HG03354 (cell line): ENCODE results near the gene PELI1.
A peak's percentile ranks its signal among the peaks of the same experiment; 100 is the strongest.
"Not testable (repeated sequence)": the region's sequence is repeated elsewhere in the genome, so short reads cannot be mapped to it uniquely, and the experiment has no call there.

Source experiments
- ATAC-seq: cut with Tn5 transposase; IDR thresholded peaks from one replicate; pipeline ENCODE4 v1.9.1; 2021; ENCODE audit warnings: mild to moderate bottlenecking; ENCODE audit not compliant: unreplicated experiment, poor library complexity, severe bottlenecking

Gene PELI1

DNA sequence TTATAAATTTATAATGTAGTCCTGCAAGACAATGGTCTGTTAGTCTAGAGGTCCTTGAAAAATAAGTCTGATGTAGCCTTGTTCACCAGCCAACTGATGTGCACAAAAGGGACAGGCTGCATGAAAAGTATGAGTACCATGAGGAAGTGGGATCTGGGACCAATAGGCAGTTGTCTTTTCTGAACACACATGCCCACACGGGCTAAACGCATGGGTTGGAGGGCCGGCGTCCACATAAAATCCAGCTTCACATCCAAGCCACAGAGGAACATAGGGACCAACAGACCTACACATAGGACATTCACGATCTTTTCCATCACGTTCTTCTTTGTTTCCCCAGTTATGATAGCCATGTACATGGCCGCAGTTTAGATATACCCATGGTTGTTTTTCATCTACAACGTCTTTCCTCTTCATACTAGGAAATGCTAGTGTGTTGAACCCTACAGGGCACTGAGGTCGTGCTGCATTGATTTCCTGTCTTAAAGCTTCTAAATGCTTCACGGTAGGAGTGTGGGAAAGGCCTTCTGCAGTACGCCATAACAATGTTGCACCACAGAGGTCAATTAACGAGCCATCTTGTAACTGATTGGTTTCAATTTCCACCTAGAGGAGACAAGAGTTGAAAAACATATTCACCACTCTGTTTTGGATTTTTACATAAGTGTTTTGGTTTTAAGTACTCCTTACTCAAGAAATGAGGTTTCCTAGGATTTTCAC, 49.4 kb downstream of the PELI1 start:
- no peak for ATAC-seq

GRCh38 chr2:64093341-64093740, 50.9 kb downstream of the PELI1 start:
- no peak for ATAC-seq

- ATAC-seq = peak; percentile 54
Observed at GRCh38 chr2:64092502-64092901, 51.7 kb downstream of the PELI1 start.

GRCh38 chr2:64090264-64090663, 54.0 kb downstream of the PELI1 start:
- ATAC-seq = no peak

- ATAC-seq = peak; percentile 57
Observed at GRCh38 chr2:64086347-64087082, 57.7 kb downstream of the PELI1 start.

- no peak for ATAC-seq
Observed at GRCh38 chr2:64085936-64086335, 58.3 kb downstream of the PELI1 start.

DNA sequence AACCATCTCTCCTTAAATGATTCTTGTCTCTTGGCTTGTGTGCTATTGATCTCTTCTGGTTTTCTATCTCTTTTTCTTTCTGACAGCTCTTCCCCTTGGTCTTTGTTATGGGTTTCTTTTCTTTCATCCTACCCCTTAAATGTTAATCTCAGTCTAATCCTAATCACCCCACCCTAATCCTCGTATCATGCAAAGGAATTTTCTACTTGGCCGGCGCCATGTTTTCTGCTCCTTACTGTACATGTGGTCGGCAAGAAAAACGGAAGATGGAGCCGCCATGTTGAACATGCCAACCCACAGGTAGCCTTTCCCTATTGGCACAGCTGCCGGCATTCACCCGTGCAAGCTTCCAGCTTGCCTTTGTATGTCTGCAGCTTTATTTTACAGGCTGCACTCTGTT, 63.2 kb downstream of the PELI1 start:
- ATAC-seq = no peak

- ATAC-seq = no peak
Observed at GRCh38 chr2:64080179-64080578, 64.0 kb downstream of the PELI1 start.

DNA sequence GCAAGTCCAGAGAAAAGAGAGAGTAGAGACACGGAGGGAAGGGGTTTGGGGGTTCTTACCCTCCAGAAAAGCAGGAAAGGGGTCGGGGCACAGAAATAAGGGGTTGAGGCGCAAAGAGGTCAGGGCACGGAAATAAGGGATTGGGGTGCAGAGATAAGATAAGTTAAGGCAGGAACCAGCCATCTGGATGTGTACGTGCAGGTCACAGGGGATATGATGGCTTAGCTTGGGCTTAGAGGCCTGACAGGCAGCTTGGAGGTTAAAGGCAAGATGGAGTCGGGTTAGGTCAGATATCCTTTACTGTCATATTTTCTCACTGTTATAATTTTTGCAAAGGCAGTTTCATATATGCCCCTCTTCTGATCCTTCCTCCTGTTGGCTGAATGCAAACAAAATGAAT, 64.5 kb downstream of the PELI1 start:
- ATAC-seq = not testable (repeated sequence)

DNA sequence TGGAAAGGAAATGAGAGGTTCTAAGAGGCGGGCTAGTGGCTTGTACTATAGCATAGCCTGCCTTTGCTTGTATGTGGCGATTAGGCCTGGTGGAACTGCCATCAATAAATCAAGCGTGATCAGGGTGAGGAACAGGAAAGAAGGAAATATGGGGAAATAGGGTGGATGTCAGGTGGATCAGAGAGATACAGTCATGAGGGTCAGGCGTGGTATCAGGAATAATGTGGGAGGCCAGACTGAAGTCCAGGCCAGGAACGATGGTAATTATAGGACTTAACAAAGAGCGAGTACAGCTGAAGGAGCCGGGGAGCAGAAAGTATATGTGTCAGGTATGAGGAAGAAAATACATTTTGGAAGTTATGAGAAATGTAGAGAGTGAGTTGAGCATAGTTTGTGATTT, 67.4 kb downstream of the PELI1 start:
- ATAC-seq = not testable (repeated sequence)

DNA sequence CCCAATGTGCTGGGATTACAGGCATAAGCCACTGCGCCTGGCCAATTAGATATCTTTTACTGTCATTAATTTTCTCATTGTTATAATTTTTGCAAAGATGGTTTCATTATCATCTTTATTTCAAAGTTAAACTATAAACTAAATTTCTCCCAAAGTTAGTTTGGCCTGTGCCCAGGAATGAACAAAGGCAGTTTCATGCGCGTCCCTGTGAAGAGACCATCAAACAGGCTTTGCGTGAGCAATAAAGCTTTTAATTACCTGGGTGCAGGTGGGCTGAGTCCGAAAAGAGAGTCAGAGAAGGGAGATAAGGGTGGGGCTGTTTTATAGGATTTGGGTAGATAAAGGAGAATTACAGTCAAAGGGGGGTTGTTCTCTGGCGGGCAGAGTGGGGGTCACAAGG, 69.6 kb downstream of the PELI1 start:
- ATAC-seq = not testable (repeated sequence)

DNA sequence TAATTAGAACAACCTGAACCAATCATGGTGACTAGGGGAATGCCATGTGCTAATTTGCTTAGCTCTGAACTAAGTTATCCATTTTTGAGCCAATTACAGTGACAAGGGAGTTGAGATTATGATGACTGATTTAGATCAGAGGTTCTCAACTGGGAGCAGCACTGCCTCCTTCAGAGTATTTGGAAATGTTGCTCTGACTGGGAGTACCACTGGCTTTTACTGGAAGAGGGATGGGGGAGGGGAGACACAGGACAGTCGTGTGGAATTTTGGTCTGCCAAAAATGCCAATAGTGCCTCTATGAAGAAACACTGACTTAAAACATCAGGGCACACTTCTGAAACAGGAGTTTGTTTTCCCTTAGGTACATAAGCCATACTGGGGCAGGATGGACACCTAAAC, 76.9 kb downstream of the PELI1 start:
- ATAC-seq = no peak

GRCh38 chr2:64065516-64065915, 78.7 kb downstream of the PELI1 start:
- ATAC-seq = no peak

DNA sequence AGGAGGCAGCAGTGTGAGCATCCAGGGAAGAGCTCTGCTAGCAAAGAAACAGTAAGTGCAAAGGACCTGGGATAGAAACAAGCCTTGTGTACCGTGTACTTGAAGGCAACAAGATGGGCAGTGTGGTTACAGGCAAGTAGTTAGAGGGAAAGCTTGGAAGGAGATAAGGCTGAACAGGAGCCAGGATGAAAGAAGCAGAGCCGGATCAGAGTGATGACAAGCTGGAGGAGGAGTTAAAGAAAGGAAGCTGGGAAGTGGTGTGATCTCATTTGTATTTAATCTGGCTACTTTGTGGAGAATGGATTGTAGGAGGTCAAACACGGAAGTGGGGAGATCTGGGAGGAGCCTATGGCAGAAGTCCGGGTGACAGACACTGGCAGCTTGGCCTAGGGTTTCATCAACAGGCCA, 80.3 kb downstream of the PELI1 start:
- no peak for ATAC-seq

DNA sequence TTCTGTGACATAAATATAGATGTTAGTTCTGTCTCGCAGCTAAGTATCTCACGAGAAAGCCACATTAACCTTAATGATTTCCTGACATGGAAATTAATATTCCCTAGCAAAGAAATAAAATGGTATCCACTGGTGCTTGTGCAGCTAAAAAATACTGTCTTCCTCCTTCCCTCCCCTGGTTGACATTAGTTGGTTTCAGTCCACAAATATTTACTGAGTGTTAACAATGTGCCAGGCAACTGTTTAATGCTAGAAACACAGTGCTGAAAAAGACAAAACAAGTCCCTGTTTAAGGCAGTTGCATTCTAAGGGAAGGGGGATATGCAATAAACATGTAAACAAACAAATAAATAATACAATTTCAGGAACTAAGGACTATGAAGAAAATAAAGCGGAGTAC, 80.8 kb downstream of the PELI1 start:
- ATAC-seq = no peak

GRCh38 chr2:64062840-64063239, 81.4 kb downstream of the PELI1 start:
- ATAC-seq = no peak

GRCh38 chr2:64059270-64059669, 85.0 kb downstream of the PELI1 start:
- ATAC-seq = no peak

DNA sequence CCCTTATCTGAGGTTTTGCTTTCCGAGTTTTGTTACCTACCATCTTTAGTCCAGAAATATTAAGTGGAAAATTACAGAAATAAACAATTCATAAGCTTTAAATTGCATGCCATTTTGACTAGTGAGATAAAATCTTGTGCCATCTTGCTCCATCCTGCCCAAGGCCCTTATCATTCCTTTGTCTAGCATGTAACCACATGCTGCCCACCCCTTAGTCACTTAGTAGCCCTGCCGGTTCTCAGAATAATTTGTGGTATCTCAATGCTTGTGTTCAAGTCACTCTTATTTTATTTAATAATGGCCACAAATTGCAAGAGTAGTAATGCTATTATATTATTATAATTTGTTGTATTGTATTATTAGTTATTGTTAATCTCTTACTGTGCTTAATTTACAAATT, 88.2 kb downstream of the PELI1 start:
- ATAC-seq = no peak

DNA sequence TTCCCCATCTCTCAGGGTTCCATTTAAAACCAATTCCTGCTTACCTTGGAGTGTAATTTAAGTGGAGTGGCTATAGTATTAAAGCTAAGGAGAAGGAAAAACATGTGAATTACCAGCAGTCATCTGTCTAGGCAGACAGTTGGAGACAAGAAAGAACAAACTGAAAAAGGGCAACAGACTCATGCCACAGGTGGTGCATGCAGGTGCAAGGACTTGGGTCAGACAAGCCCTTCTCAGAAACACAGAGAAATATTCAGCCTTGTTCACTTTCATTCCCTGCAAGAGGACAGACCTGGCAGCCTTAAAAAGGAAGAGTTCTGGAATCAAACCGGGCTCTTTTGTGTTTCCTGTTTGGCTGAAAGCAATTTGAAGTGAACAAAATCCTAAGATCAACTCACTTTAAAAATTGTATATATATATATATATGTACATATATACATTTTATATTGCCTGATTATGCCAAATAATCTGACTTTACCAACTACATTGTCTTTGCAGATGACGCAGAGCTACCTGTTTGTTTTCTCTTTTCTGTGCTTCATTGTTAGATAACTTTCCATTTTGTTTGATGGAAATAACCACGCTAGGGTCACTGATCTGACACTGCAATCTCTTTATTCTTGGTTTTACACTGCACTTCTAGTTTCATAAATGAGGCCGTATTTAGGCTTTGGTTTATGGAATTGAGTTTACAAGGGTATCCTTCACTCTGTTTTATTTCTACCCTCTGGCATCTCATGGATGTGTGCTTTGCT, 89.9 kb downstream of the PELI1 start:
- peak; percentile 64 for ATAC-seq

DNA sequence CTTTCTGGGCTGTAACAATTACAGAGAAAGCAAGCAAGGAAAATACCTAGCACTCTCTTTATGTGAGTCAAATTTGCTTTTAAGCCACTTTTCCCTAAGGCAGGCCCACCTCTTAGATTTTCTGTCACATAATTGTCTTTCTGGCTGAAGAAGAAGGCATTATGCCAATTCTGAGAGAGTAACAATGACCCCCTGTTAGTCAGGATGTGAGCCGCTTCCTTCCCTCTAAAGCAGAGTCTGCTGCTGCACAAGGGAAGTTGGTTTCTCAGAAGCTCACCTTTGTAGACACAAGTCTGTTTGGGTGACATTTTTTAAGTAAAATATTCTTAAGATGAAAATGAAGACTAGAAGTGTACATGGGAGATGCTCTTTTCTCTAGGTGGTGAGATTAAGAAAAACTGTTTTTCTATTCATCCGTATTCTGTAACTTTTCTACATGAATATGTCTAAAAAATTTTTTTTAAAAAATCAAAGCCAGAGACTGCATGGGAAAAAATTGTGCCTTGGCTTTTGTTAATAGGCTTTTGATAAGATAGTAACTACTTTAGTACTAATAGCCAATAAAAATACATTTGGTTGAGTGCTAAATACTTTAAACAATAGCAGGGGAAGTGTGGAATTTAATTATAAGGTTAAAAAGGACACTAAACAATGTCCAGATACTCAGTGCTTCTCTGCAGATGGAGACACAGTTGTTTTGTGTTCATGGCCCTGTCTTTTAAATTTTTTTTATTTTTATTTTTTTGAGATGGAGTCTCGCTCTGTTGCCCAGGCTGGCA, 91.6 kb downstream of the PELI1 start:
- no peak for ATAC-seq
